RWPE2 (cell line): ENCODE measurements around the gene TMEM273.

Source experiments
- ATAC-seq: fragments of 200-7000 bp; cut with Tn5 transposase; 3 replicates; pipeline ENCODE4 v1.9.1; 2021; ENCODE audit warnings: low read depth
- DNase-seq: peaks from one replicate; pipeline ENCODE4 v3.0.0-alpha.2; 2020; ENCODE audit warnings: low spot score
- H3K27ac ChIP-seq: fragments of 450-650 bp; 2 replicates; pipeline ENCODE4 v1.5.1; 2017; ENCODE audit warnings: mild to moderate bottlenecking; ENCODE audit not compliant: poor library complexity, severe bottlenecking
- H3K27me3 ChIP-seq: fragments of 250-450 bp; sonication (Bioruptor Pico); 2 replicates; pipeline ENCODE4 v1.5.1; 2021; ENCODE audit warnings: mild to moderate bottlenecking, moderate library complexity; ENCODE audit not compliant: insufficient read depth, poor library complexity, severe bottlenecking
- H3K36me3 ChIP-seq: fragments of 250-450 bp; sonication (Bioruptor Pico); 2 replicates; pipeline ENCODE4 v1.5.1; 2020; ENCODE audit warnings: low read depth, mild to moderate bottlenecking, moderate library complexity
- H3K4me1 ChIP-seq: fragments of 250-450 bp; sonication (Bioruptor Pico); 2 replicates; pipeline ENCODE4 v1.5.1; 2021; ENCODE audit warnings: mild to moderate bottlenecking, moderate library complexity; ENCODE audit not compliant: insufficient read depth, poor library complexity, severe bottlenecking
- H3K4me3 ChIP-seq: fragments of 250-450 bp; sonication (Bioruptor Pico); 2 replicates; pipeline ENCODE4 v1.5.1; 2021; ENCODE audit warnings: mild to moderate bottlenecking, moderate library complexity; ENCODE audit not compliant: severe bottlenecking
- H3K9me3 ChIP-seq: fragments of 250-450 bp; sonication (Bioruptor Pico); 2 replicates; pipeline ENCODE4 v1.5.1; 2021; ENCODE audit warnings: mild to moderate bottlenecking, moderate library complexity; ENCODE audit not compliant: severe bottlenecking
- CTCF ChIP-seq: fragments of 450-650 bp; IDR thresholded peaks from one replicate; pipeline ENCODE4 v1.5.1; 2017; ENCODE audit warnings: mild to moderate bottlenecking, moderate library complexity; ENCODE audit not compliant: poor library complexity, severe bottlenecking

The TMEM273 gene

GRCh38 chr10:49123981-49124950, 63.9 kb downstream of the TMEM273 start:
- no peak for TF ChIP-seq CTCF

GRCh38 chr10:49120911-49121310, 67.3 kb downstream of the TMEM273 start:
- no peak for DNase-seq
- no peaks in the 10 kb centered on the region for H3K9me3 ChIP-seq
- H3K27me3 ChIP-seq, result peaks cover 14% of the 10 kb centered on the region
- no peaks in the 10 kb centered on the region for H3K36me3 ChIP-seq
- no peaks in the 10 kb centered on the region for H3K4me1 ChIP-seq
- no peak overlapping the region for H3K4me3 ChIP-seq
- no peak overlapping the region for H3K27ac ChIP-seq
- no peak for TF ChIP-seq CTCF
- ATAC-seq, result no peak

More at GRCh38 chr10:49123981-49124950, 63.9 kb downstream of the TMEM273 start:
- DNase-seq (no peak), ATAC-seq (no peak)
- Histone ChIP-seq H3K27ac (no peak overlapping the region), H3K36me3 (no peaks in the 10 kb centered on the region), H3K9me3 (no peaks in the 10 kb centered on the region), H3K27me3 (peaks cover 2% of the 10 kb centered on the region), H3K4me3 (no peak overlapping the region), H3K4me1 (no peaks in the 10 kb centered on the region)

GRCh38 chr10:49119746-49120145, 68.4 kb downstream of the TMEM273 start:
- no peaks in the 10 kb centered on the region for H3K9me3 ChIP-seq
- ATAC-seq (peak; percentile 55; the same call in 1 of the 3 replicates), DNase-seq (no peak)
- H3K27ac ChIP-seq, result no peak overlapping the region
- no peak for TF ChIP-seq CTCF
- no peak overlapping the region for H3K4me3 ChIP-seq
- H3K27me3 ChIP-seq, result peaks cover 21% of the 10 kb centered on the region
- H3K36me3 ChIP-seq, result no peaks in the 10 kb centered on the region
- H3K4me1 ChIP-seq, result no peaks in the 10 kb centered on the region

GRCh38 chr10:49118430-49119074, 69.6 kb downstream of the TMEM273 start:
- Histone ChIP-seq H3K9me3 (no peaks in the 10 kb centered on the region), H3K4me1 (no peaks in the 10 kb centered on the region), H3K27ac (no peak overlapping the region), H3K4me3 (no peak overlapping the region), H3K36me3 (no peaks in the 10 kb centered on the region), H3K27me3 (peaks cover 31% of the 10 kb centered on the region)
- no peak for DNase-seq
- ATAC-seq, result no peak
- no peak for TF ChIP-seq CTCF
